CD14-positive monocyte (primary cell): Measurements from ENCODE around the gene OR2V2. TPM values are rescaled to one million over a fixed set of nuclear protein-coding genes. Genes with fewer than 3 reads are reported as not detected.
A peak's percentile ranks its signal among the peaks of the same experiment; 100 is the strongest.
"Not testable (repeated sequence)": the region's sequence is repeated elsewhere in the genome, so short reads cannot be mapped to it uniquely, and the experiment has no call there.

Source experiments
- DNase-seq, 3 donors: peaks; one replicate each; pipeline ENCODE4 v3.0.0-alpha.2; 2011 to 2022
- H2AFZ ChIP-seq: 2 replicates; pipeline ENCODE4 v1.6.0; 2012; ENCODE audit warnings: mild to moderate bottlenecking, low read depth, low read length, inconsistent platforms; ENCODE audit not compliant: insufficient read depth, poor library complexity, severe bottlenecking
- H3K27ac ChIP-seq, 2 donors: 1 replicate in 1 of 2; 2 replicates in 1 of 2; pipeline ENCODE4 v1.5.1; 2012 to 2013; ENCODE audit warnings: low read length in 2 of 2, control low read depth in 1 of 2, inconsistent platforms in 1 of 2, low read depth in 1 of 2, mild to moderate bottlenecking in 1 of 2
- H3K27me3 ChIP-seq, 2 donors: one replicate each; pipeline versions ENCODE4 v1.6.0 to v1.6.1; 2011 to 2013; ENCODE audit warnings: low read length in 2 of 2; ENCODE audit not compliant: control insufficient read depth in 2 of 2, insufficient read depth in 2 of 2
- H3K36me3 ChIP-seq, 2 donors: replicated peaks in 1 of 2; 1 replicate in 1 of 2; 2 replicates in 1 of 2; pipeline versions ENCODE4 v1.5.1 to v1.6.1; 2012 to 2013; ENCODE audit warnings: low read length in 2 of 2, control low read depth in 1 of 2, inconsistent platforms in 1 of 2, mild to moderate bottlenecking in 1 of 2; ENCODE audit not compliant: insufficient read depth in 2 of 2, control insufficient read depth in 1 of 2
- H3K4me1 ChIP-seq, 2 donors: 1 replicate in 1 of 2; 2 replicates in 1 of 2; pipeline versions ENCODE4 v1.5.1 to v1.6.1; 2012 to 2013; ENCODE audit warnings: low read length in 2 of 2, control low read depth in 1 of 2, inconsistent platforms in 1 of 2, mild to moderate bottlenecking in 1 of 2, moderate library complexity in 1 of 2; ENCODE audit not compliant: insufficient read depth in 2 of 2, control insufficient read depth in 1 of 2
- H3K4me2 ChIP-seq: replicated peaks from 2 replicates; pipeline ENCODE3; 2012; ENCODE audit warnings: low read length, moderate library complexity, mild to moderate bottlenecking; ENCODE audit not compliant: poor library complexity, severe bottlenecking; ENCODE audit errors: extremely low read depth
- H3K4me3 ChIP-seq, 3 experiments: fragments of 200-600 bp in 1 of 3; sonication (generic) in 1 of 3; replicated peaks in 1 of 3; 1 replicate in 2 of 3; 2 replicates in 1 of 3; pipeline ENCODE4 v1.5.1; 2011 to 2013; ENCODE audit warnings: low read length in 3 of 3, mild to moderate bottlenecking in 3 of 3, control low read depth in 2 of 3, low read depth in 2 of 3, inconsistent platforms in 1 of 3, moderate library complexity in 1 of 3
- H3K79me2 ChIP-seq: 2 replicates; pipeline ENCODE4 v1.6.0; 2012; ENCODE audit warnings: mild to moderate bottlenecking, control low read depth, inconsistent platforms, low read length, moderate library complexity; ENCODE audit not compliant: insufficient read depth
- H3K9ac ChIP-seq: 2 replicates; pipeline ENCODE4 v1.6.0; 2017; ENCODE audit warnings: low read length, mild to moderate bottlenecking; ENCODE audit not compliant: insufficient read depth, poor library complexity, severe bottlenecking
- H3K9me3 ChIP-seq, 2 donors: replicated peaks in 1 of 2; 1 replicate in 1 of 2; 2 replicates in 1 of 2; pipeline versions ENCODE4 v1.5.1 to v1.6.1; 2012 to 2013; ENCODE audit warnings: low read length in 2 of 2, control low read depth in 1 of 2; ENCODE audit not compliant: control insufficient read depth in 1 of 2, insufficient read depth in 1 of 2
- H4K20me1 ChIP-seq: 2 replicates; pipeline ENCODE4 v1.6.0; 2012; ENCODE audit warnings: mild to moderate bottlenecking, low read length, control low read depth, moderate library complexity; ENCODE audit not compliant: insufficient read depth
- H3K27ac Mint-ChIP-seq, 7 donors: one replicate each; pipeline ENCODE4 v1.8.0; 2020; ENCODE audit warnings: mild to moderate bottlenecking in 7 of 7, mixed read lengths in 7 of 7, moderate library complexity in 6 of 7, inconsistent platforms in 2 of 7
- H3K27me3 Mint-ChIP-seq, 3 donors: one replicate each; pipeline ENCODE4 v1.8.0; 2021 to 2022; ENCODE audit warnings: low read depth in 3 of 3, mild to moderate bottlenecking in 3 of 3, mixed read lengths in 3 of 3, moderate library complexity in 3 of 3, inconsistent platforms in 1 of 3
- H3K36me3 Mint-ChIP-seq, 2 donors: one replicate each; pipeline ENCODE4 v1.8.0; 2020; ENCODE audit warnings: mixed read lengths in 2 of 2, inconsistent platforms in 1 of 2, mild to moderate bottlenecking in 1 of 2
- H3K4me1 Mint-ChIP-seq: one replicate; pipeline ENCODE4 v1.8.0; 2020; ENCODE audit warnings: mild to moderate bottlenecking, mixed read lengths
- H3K4me3 Mint-ChIP-seq, 2 donors: one replicate each; pipeline ENCODE4 v1.8.0; 2020; ENCODE audit warnings: mild to moderate bottlenecking in 2 of 2, mixed read lengths in 2 of 2, moderate library complexity in 1 of 2
- H3K9me3 Mint-ChIP-seq, 7 donors: one replicate each; pipeline ENCODE4 v1.8.0; 2020 to 2022; ENCODE audit warnings: mixed read lengths in 7 of 7, mild to moderate bottlenecking in 6 of 7, moderate library complexity in 6 of 7, inconsistent platforms in 2 of 7
- WGBS: methylation state at CpG from one replicate; pipeline ENCODE4 v1.1.5; 2013; ENCODE audit warnings: missing lambda C conversion rate; ENCODE audit not compliant: insufficient coverage; 5-methylcytosine and 5-hydroxymethylcytosine counted together
- intact Hi-C, 2 donors: fragments of 100-400 bp; cut with micrococcal nuclease; formaldehyde crosslinking; loops; one replicate each; pipeline versions ENCODE4 v1.15.0 to v1.15.1; 2023
- polyA plus RNA-seq, 3 donors: library from polyadenylated mRNA; depleted of rRNA in 1 of 3; unstranded in 2 of 3; stranded (reverse) in 1 of 3; fragments of 300-500 nt in 2 of 3; fragments of >200 nt in 1 of 3; fragmentation: Illumina TruSeq in 2 of 3; gene quantifications; 1 replicate in 2 of 3; 2 replicates in 1 of 3; pipeline ENCODE4 v1.2.3, GENCODE V29; 2012 to 2021

The OR2V2 gene
- polyA plus RNA-seq, 3 donors: not detected

- H3K36me3 ChIP-seq, H2AFZ ChIP-seq, H4K20me1 ChIP-seq, H3K79me2 ChIP-seq, intact Hi-C loops, H3K36me3 Mint-ChIP-seq, H3K9ac ChIP-seq, H3K4me1 ChIP-seq, H3K27ac ChIP-seq, DNase-seq: not testable (repeated sequence)
- peaks cover 0 to 11% of the 10 kb centered on the region in 2 donors for H3K9me3 ChIP-seq
- Mint-ChIP-seq H3K4me1 (peaks cover 10% of the 10 kb centered on the region), H3K27me3 (peaks cover 42 to 57% (median 52%) of the 10 kb centered on the region in 3 donors), H3K27ac (peak overlapping the region in 2 of 7 donors; percentile 33 to 64), H3K4me3 (peak overlapping the region; percentile 72 to 93), H3K9me3 (peaks cover 0 to 22% (median 10%) of the 10 kb centered on the region in 7 donors)
- 10% methylated on average over 4 of the region's 5 CpGs for WGBS
- peak overlapping the region in 1 of 3 experiments; percentile 11 for H3K4me3 ChIP-seq
- H3K4me2 ChIP-seq: peak overlapping the region; percentile 50
- H3K27me3 ChIP-seq: peaks cover 13 to 32% of the 10 kb centered on the region in 2 donors
Measured at GRCh38 chr5:181104259-181104568, 43.2 kb upstream of the OR2V2 start.

DNA sequence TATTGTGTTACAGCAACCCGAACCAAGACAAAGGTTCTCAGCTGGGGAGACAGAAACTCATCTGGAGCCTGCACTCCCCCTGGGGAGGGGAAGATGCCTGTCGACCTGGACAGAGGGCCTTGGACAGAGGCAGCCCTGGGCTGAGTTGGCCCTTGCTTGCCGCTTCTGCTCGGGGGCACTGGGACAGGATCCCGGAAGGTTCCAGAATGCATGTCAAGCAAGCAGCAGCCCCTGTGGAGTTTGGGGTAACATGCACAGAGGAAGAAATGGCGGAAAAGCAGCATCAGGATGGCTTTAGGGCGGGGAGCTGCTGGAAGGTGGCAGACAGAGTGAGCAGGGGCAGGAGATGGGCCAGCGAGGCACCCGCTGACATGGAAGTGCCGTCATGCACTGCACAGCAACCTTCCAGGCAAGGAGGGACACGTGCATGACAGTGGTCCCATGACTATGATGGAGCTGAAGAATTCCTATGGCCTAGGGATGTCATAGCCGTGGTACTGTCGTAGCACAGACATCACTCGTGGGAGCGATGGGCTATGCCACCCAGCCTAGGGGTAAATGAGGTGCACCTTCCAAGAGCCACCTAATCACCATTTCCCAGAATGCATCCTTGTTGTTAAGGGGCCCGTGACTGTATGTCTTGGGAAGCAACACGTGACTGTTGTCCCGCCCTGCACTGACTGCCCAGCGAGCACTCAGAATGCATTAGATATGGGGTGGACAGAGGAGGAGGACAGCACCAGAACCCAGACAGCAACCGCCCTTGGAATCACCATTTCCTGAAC is 42.6 kb upstream of the OR2V2 start:
- peaks cover 40 to 57% (median 47%) of the 10 kb centered on the region in 3 donors for H3K27me3 Mint-ChIP-seq
- DNase-seq, H3K27ac ChIP-seq, H3K4me3 ChIP-seq, H3K27ac Mint-ChIP-seq, H3K4me2 ChIP-seq, H3K4me1 ChIP-seq, H3K79me2 ChIP-seq, H3K9me3 ChIP-seq, intact Hi-C loops, H3K36me3 Mint-ChIP-seq, H2AFZ ChIP-seq, H3K36me3 ChIP-seq, H4K20me1 ChIP-seq, H3K9ac ChIP-seq: not testable (repeated sequence)
- peaks cover 0 to 17% (median 8%) of the 10 kb centered on the region in 7 donors for H3K9me3 Mint-ChIP-seq
- peaks cover 7 to 27% of the 10 kb centered on the region in 2 donors for H3K27me3 ChIP-seq
- 56% methylated on average over 6 of the region's 20 CpGs for WGBS
- peak overlapping the region in 1 of 2 donors; percentile 93 for H3K4me3 Mint-ChIP-seq
- peaks cover 10% of the 10 kb centered on the region for H3K4me1 Mint-ChIP-seq
